ENCODE measurements around the gene TCF3.

DNA sequence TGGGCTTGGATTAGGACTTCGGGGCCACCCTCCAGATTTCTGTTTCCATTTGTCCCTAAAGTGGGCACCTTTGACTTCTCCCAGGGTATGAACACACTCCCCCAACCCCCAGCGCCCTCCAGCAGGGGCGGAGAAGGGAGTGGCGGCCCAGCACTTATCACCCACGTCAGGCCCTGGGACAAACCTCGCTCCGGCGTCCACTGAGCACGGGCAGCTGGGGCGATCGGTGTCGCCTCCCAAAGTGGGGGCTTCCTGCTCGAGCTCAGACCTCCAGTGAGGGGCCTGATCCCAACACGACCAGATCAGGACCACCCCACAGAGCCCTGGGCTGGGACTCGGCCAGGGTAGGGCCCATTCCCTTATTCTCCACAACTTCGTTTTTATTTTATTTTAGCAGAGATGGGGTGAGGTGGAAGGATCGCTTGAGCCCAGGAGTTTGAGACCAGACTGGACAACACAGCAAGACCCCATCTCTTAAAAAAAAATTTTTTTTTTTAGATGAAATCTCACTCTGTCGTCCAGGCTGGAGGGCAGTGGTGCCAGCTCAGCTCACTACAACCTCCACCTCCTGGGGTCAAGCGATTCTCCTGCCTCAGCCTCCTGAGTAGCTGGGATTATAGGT lies 3.7 kb upstream of the TCF3 start:
- TF ChIP-seq POLR2AphosphoS5 (IDR thresholded peaks at IDR 0.05; ENCODE audit: low read depth, low read length) (no peak), POLR2A (IDR thresholded peaks at IDR 0.05; ENCODE audit: low read depth, low read length) (no peak)
